ENCODE results near the gene ARID3A. TPM values are rescaled to one million over a fixed set of nuclear protein-coding genes. Genes with fewer than 3 reads are reported as not detected.

Gene ARID3A
- total RNA-seq, 1 experiment from 2014 or later, result 5.6 TPM

DNA sequence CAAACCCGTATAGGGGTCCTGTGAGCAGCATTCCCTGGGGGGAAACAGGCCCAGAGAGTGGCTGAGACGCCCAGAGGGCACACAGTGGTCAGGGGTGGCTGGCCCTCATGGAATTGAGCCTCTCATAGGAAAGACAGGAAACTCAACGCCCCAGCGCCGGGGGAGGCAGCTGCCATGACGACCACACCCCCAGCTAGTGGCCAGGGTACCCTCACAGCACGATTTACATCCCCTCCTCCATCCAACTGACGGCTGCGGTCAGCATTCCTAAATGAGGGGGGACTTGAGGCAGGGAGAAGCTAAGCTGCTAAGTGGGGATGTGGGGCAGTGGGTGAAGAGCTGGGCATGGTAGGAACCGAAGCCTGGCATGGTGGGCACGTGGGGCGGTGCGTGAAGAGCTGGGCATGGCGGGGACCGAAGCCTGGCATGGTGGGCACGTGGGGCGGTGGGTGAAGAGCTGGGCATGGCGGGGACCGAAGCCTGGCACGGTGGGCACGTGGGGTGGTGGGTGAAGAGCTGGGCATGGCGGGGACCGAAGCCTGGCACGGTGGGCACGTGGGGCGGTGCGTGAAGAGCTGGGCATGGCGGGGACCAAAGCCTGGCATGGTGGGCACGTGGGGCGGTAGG is 42.9 kb upstream of the ARID3A start:
- no TSS peak for BruUV-seq (replicated peaks)
- ChIA-PET CTCF (interaction anchor here (0.7 kb wide), 1 partner anchor 120 kb away, joined by 4 read pairs; no protein-coding TSS in a partner anchor), POLR2A (ENCODE audit: unreplicated experiment) (no interaction called here)
- TF ChIP-seq, protein P1, sequence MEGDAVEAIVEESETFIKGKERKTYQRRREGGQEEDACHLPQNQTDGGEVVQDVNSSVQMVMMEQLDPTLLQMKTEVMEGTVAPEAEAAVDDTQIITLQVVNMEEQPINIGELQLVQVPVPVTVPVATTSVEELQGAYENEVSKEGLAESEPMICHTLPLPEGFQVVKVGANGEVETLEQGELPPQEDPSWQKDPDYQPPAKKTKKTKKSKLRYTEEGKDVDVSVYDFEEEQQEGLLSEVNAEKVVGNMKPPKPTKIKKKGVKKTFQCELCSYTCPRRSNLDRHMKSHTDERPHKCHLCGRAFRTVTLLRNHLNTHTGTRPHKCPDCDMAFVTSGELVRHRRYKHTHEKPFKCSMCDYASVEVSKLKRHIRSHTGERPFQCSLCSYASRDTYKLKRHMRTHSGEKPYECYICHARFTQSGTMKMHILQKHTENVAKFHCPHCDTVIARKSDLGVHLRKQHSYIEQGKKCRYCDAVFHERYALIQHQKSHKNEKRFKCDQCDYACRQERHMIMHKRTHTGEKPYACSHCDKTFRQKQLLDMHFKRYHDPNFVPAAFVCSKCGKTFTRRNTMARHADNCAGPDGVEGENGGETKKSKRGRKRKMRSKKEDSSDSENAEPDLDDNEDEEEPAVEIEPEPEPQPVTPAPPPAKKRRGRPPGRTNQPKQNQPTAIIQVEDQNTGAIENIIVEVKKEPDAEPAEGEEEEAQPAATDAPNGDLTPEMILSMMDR (conservative IDR thresholded peaks at IDR 0.05; ENCODE audit: low read depth, low read length), result no peak
- TF ChIP-seq EZH2phosphoT487 (IDR thresholded peaks at IDR 0.05; ENCODE audit: borderline replicate concordance, low read length) (no peak), EZH2 (IDR thresholded peaks at IDR 0.05; ENCODE audit: low read length, unreplicated experiment) (no peak)
- DNase-seq, result no peak
- Histone ChIP-seq H3K9me2 (replicated peaks; ENCODE audit: low read length) (no peaks in the 10 kb centered on the region), H3K9ac (ENCODE audit: low read length) (no peak overlapping the region), H3F3A (ENCODE audit: low read length, unreplicated experiment) (no peaks in the 10 kb centered on the region), H3K36me3 (ENCODE audit: low read depth, low read length) (peaks cover 5% of the 10 kb centered on the region; the same call in 1 of the 2 replicates), H2AFZ (ENCODE audit: low read length) (no peak overlapping the region), H3K4me3 (ENCODE audit: low read length) (no peak overlapping the region), H3K4me1 (ENCODE audit: insufficient read depth, low read length) (peaks cover 9% of the 10 kb centered on the region; the same call in 1 of the 2 replicates), H4K20me1 (ENCODE audit: low read length) (no peaks in the 10 kb centered on the region), H3K9me3 (ENCODE audit: low read length) (no peaks in the 10 kb centered on the region), H3K27ac (ENCODE audit: low read length) (no peak overlapping the region), H3K27me3 (ENCODE audit: low read length) (no peaks in the 10 kb centered on the region), H3K79me2 (ENCODE audit: low read length) (no peaks in the 10 kb centered on the region), H3K4me2 (ENCODE audit: low read length) (no peak overlapping the region)
- no peak for ATAC-seq
- intact Hi-C loops (cut with micrococcal nuclease), result no loop called here

DNA sequence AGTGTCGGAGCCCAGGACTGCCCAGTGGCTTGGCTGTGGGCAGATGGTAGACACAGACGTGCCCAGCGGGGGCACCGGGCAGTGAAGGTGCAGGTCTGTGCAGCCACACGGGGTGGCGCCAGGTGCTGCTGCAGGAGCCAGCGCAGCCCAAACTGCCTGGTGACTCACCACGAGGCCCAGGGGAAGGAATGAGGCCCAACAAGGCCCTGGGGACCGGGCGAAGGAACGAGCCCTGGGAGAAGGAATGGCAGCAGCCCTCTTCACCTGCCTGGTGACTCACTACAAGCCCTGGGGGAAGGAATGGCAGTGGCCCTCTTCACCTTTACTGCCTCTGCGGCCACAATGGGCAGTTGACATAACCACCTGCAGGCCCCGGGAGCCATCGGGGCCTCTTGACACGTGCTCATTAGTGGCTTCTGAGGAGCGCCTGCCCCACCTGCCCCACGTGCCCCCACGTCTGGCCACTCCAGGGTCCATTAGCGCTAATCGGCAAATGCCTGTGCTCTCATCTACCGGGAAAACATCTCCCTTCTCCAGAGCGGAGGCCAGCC is 42.1 kb upstream of the ARID3A start:
- ChIA-PET POLR2A (ENCODE audit: unreplicated experiment) (no interaction called here), CTCF (interaction anchor here (0.7 kb wide), 1 partner anchor 119 kb away, joined by 4 read pairs; no protein-coding TSS in a partner anchor)
- no TSS peak for BruUV-seq (replicated peaks)
- no peak overlapping the region for H3K9ac ChIP-seq (ENCODE audit: low read length)
- H4K20me1 ChIP-seq (ENCODE audit: low read length), result no peaks in the 10 kb centered on the region
- intact Hi-C loops (cut with micrococcal nuclease), result no loop called here
- H2AFZ ChIP-seq (ENCODE audit: low read length), result no peak overlapping the region
- H3K4me1 ChIP-seq (ENCODE audit: insufficient read depth, low read length), result peaks cover 9% of the 10 kb centered on the region; the same call in 1 of the 2 replicates
- DNase-seq (peak; percentile 91), ATAC-seq (peak; percentile 98)
- no peaks in the 10 kb centered on the region for H3K27me3 ChIP-seq (ENCODE audit: low read length)
- TF ChIP-seq, protein P1 (conservative IDR thresholded peaks at IDR 0.05; ENCODE audit: low read depth, low read length), result peak; percentile 67
- TF ChIP-seq EZH2phosphoT487 (IDR thresholded peaks at IDR 0.05; ENCODE audit: borderline replicate concordance, low read length) (peak; percentile 84), EZH2 (IDR thresholded peaks at IDR 0.05; ENCODE audit: low read length, unreplicated experiment) (no peak)
- H3K27ac ChIP-seq (ENCODE audit: low read length), result peak overlapping the region; percentile 48
- no peak overlapping the region for H3K4me3 ChIP-seq (ENCODE audit: low read length)
- peaks cover 5% of the 10 kb centered on the region; the same call in 1 of the 2 replicates for H3K36me3 ChIP-seq (ENCODE audit: low read depth, low read length)
- no peak overlapping the region for H3K4me2 ChIP-seq (ENCODE audit: low read length)
- H3K9me2 ChIP-seq (replicated peaks; ENCODE audit: low read length), result no peaks in the 10 kb centered on the region
- H3K79me2 ChIP-seq (ENCODE audit: low read length), result no peaks in the 10 kb centered on the region
- no peaks in the 10 kb centered on the region for H3F3A ChIP-seq (ENCODE audit: low read length, unreplicated experiment)
- no peaks in the 10 kb centered on the region for H3K9me3 ChIP-seq (ENCODE audit: low read length)
